Smooth muscle cell (in vitro differentiated cells): ENCODE results near the gene GATA2. TPM values are rescaled to one million over a fixed set of nuclear protein-coding genes. Genes with fewer than 3 reads are reported as not detected.
A peak's percentile ranks its signal among the peaks of the same experiment; 100 is the strongest.

ENCODE experiments used
- DNase-seq: peaks from one replicate; lab custom pipeline; 2025; ENCODE audit not compliant: unreplicated experiment; lab: John Stamatoyannopoulos, UW
- H2AFZ ChIP-seq: fragments of 200-600 bp; sonication (generic); 2 replicates; pipeline ENCODE4 v1.6.0; 2016; ENCODE audit warnings: antibody characterized with exemption, low read depth, mild to moderate bottlenecking
- H3F3A ChIP-seq: fragments of 200-600 bp; sonication (generic); 2 replicates; pipeline ENCODE4 v1.6.0; 2017; ENCODE audit warnings: antibody characterized with exemption, low read depth
- H3K27ac ChIP-seq: fragments of 200-600 bp; sonication (generic); 2 replicates; pipeline ENCODE4 v1.5.1; 2016; ENCODE audit warnings: low read depth, mild to moderate bottlenecking
- H3K27me3 ChIP-seq: fragments of 200-600 bp; sonication (generic); 2 replicates; pipeline ENCODE4 v1.6.1; 2016; ENCODE audit warnings: low read depth, mild to moderate bottlenecking
- H3K36me3 ChIP-seq: fragments of 200-600 bp; sonication (generic); 2 replicates; pipeline ENCODE4 v1.5.1; 2016; ENCODE audit warnings: low read depth
- H3K4me1 ChIP-seq: fragments of 200-600 bp; sonication (generic); 2 replicates; pipeline ENCODE4 v1.5.1; 2016; ENCODE audit warnings: low read depth
- H3K4me2 ChIP-seq: fragments of 200-600 bp; sonication (generic); 2 replicates; pipeline ENCODE4 v1.6.0; 2016; ENCODE audit warnings: mild to moderate bottlenecking
- H3K4me3 ChIP-seq: fragments of 200-600 bp; sonication (generic); 2 replicates; pipeline ENCODE4 v1.5.1; 2016; ENCODE audit warnings: mild to moderate bottlenecking
- H3K79me2 ChIP-seq: fragments of 200-600 bp; sonication (generic); 2 replicates; pipeline ENCODE4 v1.6.0; 2016; ENCODE audit warnings: low read depth, mild to moderate bottlenecking
- H3K9ac ChIP-seq: fragments of 200-600 bp; sonication (generic); 2 replicates; pipeline ENCODE4 v1.6.0; 2016; ENCODE audit warnings: low read depth
- H3K9me3 ChIP-seq: fragments of 200-600 bp; sonication (generic); replicated peaks from 2 replicates; pipeline ENCODE4 v1.5.1; 2016; ENCODE audit warnings: low read depth
- H4K20me1 ChIP-seq: fragments of 200-600 bp; sonication (generic); 2 replicates; pipeline ENCODE4 v1.6.0; 2016; ENCODE audit warnings: low read depth
- CTCF ChIP-seq: fragments of 200-600 bp; sonication (generic); IDR thresholded peaks from 2 replicates; pipeline ENCODE4 v1.5.1; 2017; ENCODE audit warnings: borderline replicate concordance, mild to moderate bottlenecking, antibody characterized with exemption; ENCODE audit not compliant: insufficient read depth, poor library complexity, severe bottlenecking
- WGBS: methylation state at CpG from one replicate; pipeline ENCODE4 v1.1.7; 2016; ENCODE audit warnings: low lambda C conversion rate; 5-methylcytosine and 5-hydroxymethylcytosine counted together
- polyA plus RNA-seq: library from polyadenylated mRNA; unstranded; fragments of >200 nt; fragmentation: Nextera tagmentation; extraction: Ambion mirVana; gene quantifications from 2 replicates; pipeline ENCODE4 v1.2.1, GENCODE V29; 2016
- total RNA-seq: library from RNA; depleted of rRNA; stranded (reverse); fragments of >200 nt; gene quantifications from 2 replicates; pipeline ENCODE4 v1.2.3, GENCODE V29; 2014

The GATA2 gene
- total and polyA plus RNA-seq, 2 experiments from 2014 or later: 5.8 to 6.8 TPM

GRCh38 chr3:128436214-128436613 is 56.8 kb downstream of the GATA2 start:
- Histone ChIP-seq H3K9ac (no peak overlapping the region), H3K9me3 (no peaks in the 10 kb centered on the region), H3K4me1 (peaks cover 4% of the 10 kb centered on the region), H3K4me2 (no peak overlapping the region), H3K36me3 (no peaks in the 10 kb centered on the region), H3K27ac (no peak overlapping the region), H3F3A (peaks cover 4% of the 10 kb centered on the region), H3K27me3 (peaks cover 29% of the 10 kb centered on the region), H2AFZ (no peak overlapping the region), H4K20me1 (no peaks in the 10 kb centered on the region), H3K4me3 (no peak overlapping the region), H3K79me2 (no peaks in the 10 kb centered on the region)
- no peak for DNase-seq
- no peak for TF ChIP-seq CTCF
- 57% methylated on average over 3 of the region's 3 CpGs for WGBS

DNA sequence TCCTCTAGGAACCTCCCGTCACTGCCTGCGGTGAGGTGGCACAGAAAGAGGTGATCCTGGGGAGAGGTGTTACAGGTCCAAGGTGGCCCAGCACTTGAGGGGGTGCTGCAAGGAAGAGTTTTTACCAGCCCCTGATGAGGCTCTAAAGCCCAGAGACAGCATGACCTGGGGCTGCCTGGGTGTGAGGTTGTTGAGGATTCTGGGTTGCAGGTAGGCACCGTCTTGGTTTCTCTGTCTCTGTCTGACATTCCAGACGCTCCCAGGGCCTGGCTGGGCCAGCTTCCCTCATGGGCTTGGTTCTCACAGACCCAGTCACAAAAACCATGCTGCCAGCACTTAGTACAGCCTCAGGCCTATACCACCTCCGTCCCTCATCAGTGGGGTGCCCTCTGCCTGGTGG is 57.4 kb downstream of the GATA2 start:
- Histone ChIP-seq H3K9me3 (no peaks in the 10 kb centered on the region), H3K27me3 (peaks cover 36% of the 10 kb centered on the region), H3K36me3 (no peaks in the 10 kb centered on the region), H2AFZ (no peak overlapping the region), H3K4me2 (no peak overlapping the region), H3K79me2 (no peaks in the 10 kb centered on the region), H3K27ac (peak overlapping the region; percentile 7), H4K20me1 (no peaks in the 10 kb centered on the region), H3K9ac (no peak overlapping the region), H3K4me3 (no peak overlapping the region), H3F3A (peaks cover 4% of the 10 kb centered on the region), H3K4me1 (peaks cover 4% of the 10 kb centered on the region)
- no peak for TF ChIP-seq CTCF
- no peak for DNase-seq
- WGBS: 78% methylated on average over 5 of the region's 5 CpGs

DNA sequence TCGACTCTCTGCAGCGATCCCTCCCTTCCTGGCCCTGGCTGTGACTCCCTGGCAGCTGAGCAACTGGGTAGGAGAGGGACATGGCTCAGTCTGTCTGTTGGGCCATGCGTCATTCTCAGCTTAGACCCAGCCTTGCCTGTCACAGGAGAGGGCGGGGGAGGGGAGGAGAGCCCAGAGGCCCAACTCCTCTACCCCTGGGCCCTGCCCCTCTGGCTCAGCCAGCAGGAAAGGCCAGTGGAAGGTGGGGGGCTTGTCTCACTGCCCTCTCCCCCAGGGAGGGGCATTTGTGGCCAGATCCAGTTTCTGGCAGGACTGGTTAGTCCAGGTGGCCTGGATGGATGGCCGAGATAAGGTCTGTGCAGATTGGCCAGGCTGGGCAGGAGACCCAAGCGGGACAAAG is 57.9 kb downstream of the GATA2 start:
- no peak for TF ChIP-seq CTCF
- no peaks in the 10 kb centered on the region for H3K79me2 ChIP-seq
- H3K9me3 ChIP-seq: no peaks in the 10 kb centered on the region
- WGBS: 61% methylated on average over 6 of the region's 6 CpGs
- peaks cover 4% of the 10 kb centered on the region for H3F3A ChIP-seq
- DNase-seq: no peak
- no peak overlapping the region for H3K4me3 ChIP-seq
- no peak overlapping the region for H2AFZ ChIP-seq
- H3K27me3 ChIP-seq: peaks cover 38% of the 10 kb centered on the region
- peak overlapping the region; percentile 7 for H3K27ac ChIP-seq
- peaks cover 4% of the 10 kb centered on the region for H3K4me1 ChIP-seq
- no peaks in the 10 kb centered on the region for H3K36me3 ChIP-seq
- H4K20me1 ChIP-seq: no peaks in the 10 kb centered on the region
- no peak overlapping the region for H3K4me2 ChIP-seq
- no peak overlapping the region for H3K9ac ChIP-seq

DNA sequence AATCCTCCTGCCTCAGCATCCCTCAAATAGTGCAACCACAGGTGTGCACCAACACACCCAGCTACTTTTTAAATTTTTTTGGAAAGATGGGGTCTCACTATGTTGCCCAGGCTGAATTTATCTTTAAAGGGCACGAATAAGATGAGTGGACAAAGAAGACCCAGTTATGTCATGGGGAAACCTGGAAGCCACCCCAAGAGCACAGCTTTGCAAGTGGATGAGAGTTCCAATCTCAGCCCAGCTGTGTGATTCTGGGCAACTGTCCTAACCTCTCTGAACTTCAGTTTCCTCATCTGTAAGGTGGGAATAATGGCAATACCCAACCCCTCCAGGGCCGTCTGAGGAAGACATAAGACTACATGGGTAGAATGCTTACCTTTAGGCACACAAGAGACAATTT is 58.5 kb downstream of the GATA2 start:
- Histone ChIP-seq H3K9ac (no peak overlapping the region), H3K27ac (peak overlapping the region; percentile 42), H3K36me3 (no peaks in the 10 kb centered on the region), H3K4me1 (peaks cover 4% of the 10 kb centered on the region), H4K20me1 (no peaks in the 10 kb centered on the region), H3K27me3 (peaks cover 38% of the 10 kb centered on the region), H3K4me2 (no peak overlapping the region), H3K4me3 (no peak overlapping the region), H3K79me2 (no peaks in the 10 kb centered on the region), H3F3A (peaks cover 4% of the 10 kb centered on the region), H3K9me3 (no peaks in the 10 kb centered on the region), H2AFZ (no peak overlapping the region)
- no peak for DNase-seq
- 86% methylated on average over 2 of the region's 2 CpGs for WGBS
- no peak for TF ChIP-seq CTCF
